Stimulated activated naive B cell treated with anti-CD40 and anti-IgM and Interleukin-4, amounts not matched to agents 10 μg/mL and 1 μg/mL and 100 μg/mL, for 72 hours (primary cell): Measurements from ENCODE around the gene EVA1A.

ENCODE experiments used
- ATAC-seq, 2 donors: fragments of 150-1000 bp; cut with Tn5 transposase; replicated peaks; 2 replicates each; pipeline ENCODE4 v1.10.0; 2021; ENCODE audit warnings: moderate library complexity in 1 of 2
- DNase-seq: peaks from one replicate; pipeline ENCODE4 v3.0.0; 2021
- H3K27ac Mint-ChIP-seq: one replicate; pipeline ENCODE4 v1.8.0; 2022; ENCODE audit warnings: mild to moderate bottlenecking, mixed read lengths
- H3K27me3 Mint-ChIP-seq, 2 donors: one replicate each; pipeline ENCODE4 v1.8.0; 2022; ENCODE audit warnings: mixed read lengths in 2 of 2
- H3K36me3 Mint-ChIP-seq, 2 donors: one replicate each; pipeline ENCODE4 v1.8.0; 2022; ENCODE audit warnings: mixed read lengths in 2 of 2, mild to moderate bottlenecking in 1 of 2
- H3K4me1 Mint-ChIP-seq, 2 donors: one replicate each; pipeline ENCODE4 v1.8.0; 2022; ENCODE audit warnings: mixed read lengths in 2 of 2, mild to moderate bottlenecking in 1 of 2
- H3K4me3 Mint-ChIP-seq, 2 donors: one replicate each; pipeline ENCODE4 v1.8.0; 2022; ENCODE audit warnings: mild to moderate bottlenecking in 2 of 2, mixed read lengths in 2 of 2, moderate library complexity in 1 of 2
- H3K9me3 Mint-ChIP-seq, 2 donors: one replicate each; pipeline ENCODE4 v1.8.0; 2022; ENCODE audit warnings: mixed read lengths in 2 of 2, mild to moderate bottlenecking in 1 of 2

Gene EVA1A

GRCh38 chr2:75447176-75447575 lies 113.6 kb downstream of the EVA1A start:
- H3K4me1 Mint-ChIP-seq, result no peaks in the 10 kb centered on the region
- H3K27me3 Mint-ChIP-seq, result peaks cover 4 to 17% of the 10 kb centered on the region in 2 donors
- DNase-seq (no peak), ATAC-seq (no peak)
- no peak overlapping the region for H3K4me3 Mint-ChIP-seq
- peaks cover 0 to 3% of the 10 kb centered on the region in 2 donors for H3K9me3 Mint-ChIP-seq
- H3K27ac Mint-ChIP-seq, result no peak overlapping the region
- peaks cover 0 to 4% of the 10 kb centered on the region in 2 donors for H3K36me3 Mint-ChIP-seq
